Nephron progenitor cell (in vitro differentiated cells): Measurements from ENCODE around the gene MAGEA11.
"Not testable (repeated sequence)": the region's sequence is repeated elsewhere in the genome, so short reads cannot be mapped to it uniquely, and the experiment has no call there.

Experiments used
- DNase-seq: peaks from one replicate; pipeline ENCODE4 v3.0.0; 2021
- H3K27ac Mint-ChIP-seq: 2 replicates; pipeline ENCODE4 v1.8.0; 2021; ENCODE audit warnings: mild to moderate bottlenecking, moderate library complexity, mixed read lengths
- H3K27me3 Mint-ChIP-seq: 2 replicates; pipeline ENCODE4 v1.8.0; 2021; ENCODE audit warnings: mild to moderate bottlenecking, low read depth, mixed read lengths; ENCODE audit not compliant: poor library complexity
- H3K36me3 Mint-ChIP-seq: 2 replicates; pipeline ENCODE4 v1.8.0; 2021; ENCODE audit warnings: low read depth, mixed read lengths
- H3K4me1 Mint-ChIP-seq: 2 replicates; pipeline ENCODE4 v1.8.0; 2021; ENCODE audit warnings: mixed read lengths
- H3K4me3 Mint-ChIP-seq: 2 replicates; pipeline ENCODE4 v1.8.0; 2021; ENCODE audit warnings: mild to moderate bottlenecking, moderate library complexity, mixed read lengths
- H3K9me3 Mint-ChIP-seq: 2 replicates; pipeline ENCODE4 v1.8.0; 2021; ENCODE audit warnings: mild to moderate bottlenecking, moderate library complexity, mixed read lengths
- CTCF ChIP-seq: fragments of 200-600 bp; sonication (generic); IDR thresholded peaks from 2 replicates; pipeline ENCODE4 v1.5.0; 2021; ENCODE audit warnings: antibody characterized with exemption

The MAGEA11 gene

GRCh38 chrX:149711545-149712236, at the start of gene MAGEA11:
Gene MAGEA11, plus strand, starts transcription at chrX:149712060. Its CDS starts 1,100 bp downstream, at chrX:149713160.
- no peaks in the 10 kb centered on the region for H3K27me3 Mint-ChIP-seq
- H3K27ac Mint-ChIP-seq = no peak within 1 kb of the TSS
- peaks cover 65% of the 10 kb centered on the region for H3K9me3 Mint-ChIP-seq

GRCh38 chrX:149675088-149675487, 36.8 kb upstream of the MAGEA11 start:
- H3K4me3 Mint-ChIP-seq, H3K4me1 Mint-ChIP-seq, DNase-seq, H3K36me3 Mint-ChIP-seq, H3K27ac Mint-ChIP-seq, H3K27me3 Mint-ChIP-seq, H3K9me3 Mint-ChIP-seq: not testable (repeated sequence)

More at GRCh38 chrX:149711545-149712236, at the start of gene MAGEA11:
- no peak for TF ChIP-seq CTCF
- no peaks in the 10 kb centered on the region for H3K36me3 Mint-ChIP-seq
- H3K4me3 Mint-ChIP-seq = no peak within 1 kb of the TSS
- no peak for DNase-seq
- no peaks in the 10 kb centered on the region for H3K4me1 Mint-ChIP-seq

- not testable (repeated sequence) for H3K36me3 Mint-ChIP-seq
These were observed 36.3 kb upstream of the MAGEA11 start for GRCh38 chrX:149675554-149675953.

GRCh38 chrX:149679164-149679678, 32.6 kb upstream of the MAGEA11 start:
- H3K27me3 Mint-ChIP-seq, H3K36me3 Mint-ChIP-seq, H3K4me3 Mint-ChIP-seq, DNase-seq, H3K27ac Mint-ChIP-seq: not testable (repeated sequence)
- H3K4me1 Mint-ChIP-seq = peaks cover 11% of the 10 kb centered on the region
- peaks cover 17% of the 10 kb centered on the region for H3K9me3 Mint-ChIP-seq

More at GRCh38 chrX:149675554-149675953, 36.3 kb upstream of the MAGEA11 start:
- H3K9me3 Mint-ChIP-seq, H3K27me3 Mint-ChIP-seq, DNase-seq, H3K4me3 Mint-ChIP-seq, H3K27ac Mint-ChIP-seq, H3K4me1 Mint-ChIP-seq: not testable (repeated sequence)

- Mint-ChIP-seq H3K9me3 (peaks cover 33% of the 10 kb centered on the region), H3K27me3 (no peaks in the 10 kb centered on the region), H3K4me1 (peaks cover 11% of the 10 kb centered on the region), H3K27ac (no peak overlapping the region), H3K36me3 (no peaks in the 10 kb centered on the region), H3K4me3 (no peak overlapping the region)
- no peak for DNase-seq
- TF ChIP-seq CTCF = no peak
These were observed 30.7 kb upstream of the MAGEA11 start for GRCh38 chrX:149681182-149681581.

GRCh38 chrX:149682031-149682430, 29.8 kb upstream of the MAGEA11 start:
- Mint-ChIP-seq H3K4me3 (no peak overlapping the region), H3K27me3 (no peaks in the 10 kb centered on the region), H3K27ac (no peak overlapping the region), H3K4me1 (peaks cover 11% of the 10 kb centered on the region), H3K36me3 (no peaks in the 10 kb centered on the region), H3K9me3 (peaks cover 41% of the 10 kb centered on the region)
- no peak for TF ChIP-seq CTCF
- DNase-seq = no peak

GRCh38 chrX:149682956-149683947, 28.6 kb upstream of the MAGEA11 start:
- H3K4me1 Mint-ChIP-seq = peaks cover 11% of the 10 kb centered on the region
- TF ChIP-seq CTCF = no peak
- H3K9me3 Mint-ChIP-seq = peaks cover 42% of the 10 kb centered on the region
- DNase-seq = no peak
- H3K27ac Mint-ChIP-seq = no peak overlapping the region
- no peaks in the 10 kb centered on the region for H3K27me3 Mint-ChIP-seq
- H3K4me3 Mint-ChIP-seq = no peak overlapping the region
- H3K36me3 Mint-ChIP-seq = no peaks in the 10 kb centered on the region
